ELR (cell line): ENCODE data around the gene DDX50.
"Not testable (repeated sequence)": the region's sequence is repeated elsewhere in the genome, so short reads cannot be mapped to it uniquely, and the experiment has no call there.

Source experiments
- DNase-seq: peaks from one replicate; pipeline ENCODE4 v3.0.0-alpha.2; 2015; ENCODE audit warnings: low read depth

The DDX50 gene

GRCh38 chr10:68900427-68901104 lies 549 bp upstream of the DDX50 start:
- DNase-seq, result peak; percentile 57

- DNase-seq, result no peak
These were observed 1.3 kb downstream of the DDX50 start for GRCh38 chr10:68902382-68902781.

GRCh38 chr10:68924593-68924992 lies 23.5 kb downstream of the DDX50 start:
- no peak for DNase-seq

GRCh38 chr10:68925489-68925888 lies 24.4 kb downstream of the DDX50 start:
- DNase-seq, result no peak

GRCh38 chr10:68929157-68929556 lies 28.0 kb downstream of the DDX50 start:
- DNase-seq, result not testable (repeated sequence)

DNA sequence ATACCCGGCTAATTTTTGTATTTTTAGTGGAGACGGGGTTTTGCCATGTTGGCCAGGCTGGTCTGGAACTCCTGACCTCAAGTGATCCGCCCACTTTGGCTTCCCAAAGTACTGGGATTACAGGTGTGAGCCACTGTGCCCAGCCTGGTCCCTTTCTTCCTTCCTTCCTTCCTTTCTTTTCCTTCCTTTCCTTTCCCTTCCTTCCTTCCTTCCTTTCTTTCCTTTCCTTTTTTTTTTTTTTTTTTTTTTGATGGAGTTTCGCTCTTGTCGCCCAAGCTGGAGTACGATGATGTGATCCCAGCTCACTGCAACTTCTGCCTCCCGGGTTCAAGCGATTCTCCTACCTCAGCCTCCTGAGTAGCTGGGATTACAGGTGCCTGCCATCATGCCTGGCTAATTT lies 28.8 kb downstream of the DDX50 start:
- DNase-seq, result not testable (repeated sequence)

DNA sequence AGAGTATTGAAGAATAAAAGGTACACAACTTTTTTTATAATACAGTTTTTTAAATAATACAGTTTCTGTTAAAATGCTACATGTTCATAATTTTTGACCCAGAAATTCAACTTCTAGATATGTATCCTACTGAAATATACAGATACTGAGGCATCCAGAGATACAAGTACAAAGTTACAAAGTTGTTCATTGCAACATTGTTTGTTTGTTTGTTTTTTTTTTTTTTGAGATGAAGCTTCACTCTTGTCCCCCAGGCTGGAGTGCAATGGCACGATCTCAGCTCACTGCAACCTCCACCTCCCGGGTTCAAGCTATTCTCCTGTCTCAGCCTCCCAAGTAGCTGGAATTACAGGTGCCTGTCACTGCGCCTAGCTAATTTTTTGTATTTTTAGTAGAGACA lies 31.7 kb downstream of the DDX50 start:
- DNase-seq, result not testable (repeated sequence)

GRCh38 chr10:68934994-68935393 lies 33.9 kb downstream of the DDX50 start:
- DNase-seq, result no peak

GRCh38 chr10:68938117-68938516 lies 37.0 kb downstream of the DDX50 start:
- no peak for DNase-seq

DNA sequence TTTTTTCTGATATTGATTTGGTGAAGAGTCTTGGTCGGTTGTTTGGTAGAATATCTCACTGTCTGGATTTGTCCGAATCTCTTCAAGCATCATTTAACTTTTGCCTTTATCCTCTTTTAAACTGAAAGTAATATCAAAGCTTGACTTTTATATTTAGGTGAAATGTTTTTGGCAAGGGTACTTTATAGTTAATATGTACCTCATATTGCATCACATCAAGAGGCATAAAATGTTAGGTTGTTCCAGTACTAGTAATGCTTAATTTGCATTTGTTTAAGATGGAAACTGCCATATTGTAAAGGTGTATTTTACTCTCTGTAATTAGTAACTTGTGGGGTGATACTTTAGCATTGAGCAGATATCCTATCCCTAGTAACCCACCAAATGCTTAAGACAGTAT lies 37.8 kb downstream of the DDX50 start:
- no peak for DNase-seq

DNA sequence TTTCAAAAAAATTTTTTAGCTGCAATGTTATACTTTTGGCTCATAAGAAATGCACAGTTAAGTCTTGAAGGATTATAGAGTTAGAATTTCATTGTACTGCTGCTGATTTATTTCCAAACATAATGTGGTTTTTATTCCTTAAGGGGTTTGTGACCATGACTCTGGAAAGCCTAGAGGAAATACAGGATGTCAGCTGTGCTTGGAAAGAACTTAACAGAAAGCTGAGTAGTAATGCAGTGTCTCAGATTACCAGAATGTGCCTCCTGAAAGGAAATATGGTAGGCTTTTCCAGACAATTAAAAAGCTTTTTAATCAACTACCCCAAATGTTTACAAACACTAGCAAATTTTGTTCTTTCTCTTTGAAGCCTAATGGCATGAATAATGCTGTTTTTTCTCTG lies 39.8 kb downstream of the DDX50 start:
- DNase-seq, result not testable (repeated sequence)

GRCh38 chr10:68950598-68950997 lies 49.5 kb downstream of the DDX50 start:
- DNase-seq, result no peak

DNA sequence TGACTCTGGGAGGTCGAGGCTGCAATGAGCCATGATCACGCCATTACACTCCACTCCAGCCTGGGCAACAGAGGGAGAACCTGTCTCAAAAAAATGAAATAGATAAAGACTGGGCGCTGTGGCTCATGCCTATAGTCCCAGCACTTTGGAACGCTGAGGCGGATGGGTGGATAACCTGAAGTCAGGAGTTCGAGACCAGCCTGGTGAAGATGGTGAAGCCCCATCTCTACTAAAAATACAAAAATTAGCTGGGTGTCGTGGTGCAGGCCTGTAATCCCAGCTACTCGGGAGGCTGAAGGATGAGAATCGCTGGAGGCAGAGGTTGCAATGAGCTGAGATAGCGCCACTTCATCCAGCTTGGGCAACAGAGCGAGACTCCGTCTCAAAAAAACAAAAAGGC lies 53.8 kb downstream of the DDX50 start:
- DNase-seq, result no peak

GRCh38 chr10:68955355-68955831 lies 54.3 kb downstream of the DDX50 start:
- DNase-seq, result no peak

- peak; percentile 96 for DNase-seq
These were observed 54.9 kb downstream of the DDX50 start, which contains the start of gene DDX21 for GRCh38 chr10:68955832-68956532. DDX21 (plus strand) TSS chr10:68956170; CDS start chr10:68956226, 56 bp downstream.

DNA sequence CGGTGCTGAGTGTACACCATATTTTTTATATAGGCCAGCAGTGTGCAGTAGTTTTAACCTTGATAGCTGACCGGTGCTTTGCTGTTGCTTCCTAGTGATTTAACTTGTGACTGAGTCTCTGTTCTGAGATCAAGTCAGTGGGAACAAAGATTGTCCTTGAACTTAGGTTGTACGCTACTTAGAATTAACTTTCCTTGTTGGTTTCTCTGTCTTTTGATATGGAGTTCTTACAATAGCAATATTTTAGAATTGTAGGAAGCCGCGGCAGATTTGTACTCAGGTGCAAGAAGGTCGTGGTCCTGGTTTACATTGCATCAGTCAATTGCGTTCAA lies 56.1 kb downstream of the DDX50 start:
- DNase-seq, result no peak

GRCh38 chr10:68957654-68958053 lies 56.5 kb downstream of the DDX50 start:
- peak; percentile 20 for DNase-seq

DNA sequence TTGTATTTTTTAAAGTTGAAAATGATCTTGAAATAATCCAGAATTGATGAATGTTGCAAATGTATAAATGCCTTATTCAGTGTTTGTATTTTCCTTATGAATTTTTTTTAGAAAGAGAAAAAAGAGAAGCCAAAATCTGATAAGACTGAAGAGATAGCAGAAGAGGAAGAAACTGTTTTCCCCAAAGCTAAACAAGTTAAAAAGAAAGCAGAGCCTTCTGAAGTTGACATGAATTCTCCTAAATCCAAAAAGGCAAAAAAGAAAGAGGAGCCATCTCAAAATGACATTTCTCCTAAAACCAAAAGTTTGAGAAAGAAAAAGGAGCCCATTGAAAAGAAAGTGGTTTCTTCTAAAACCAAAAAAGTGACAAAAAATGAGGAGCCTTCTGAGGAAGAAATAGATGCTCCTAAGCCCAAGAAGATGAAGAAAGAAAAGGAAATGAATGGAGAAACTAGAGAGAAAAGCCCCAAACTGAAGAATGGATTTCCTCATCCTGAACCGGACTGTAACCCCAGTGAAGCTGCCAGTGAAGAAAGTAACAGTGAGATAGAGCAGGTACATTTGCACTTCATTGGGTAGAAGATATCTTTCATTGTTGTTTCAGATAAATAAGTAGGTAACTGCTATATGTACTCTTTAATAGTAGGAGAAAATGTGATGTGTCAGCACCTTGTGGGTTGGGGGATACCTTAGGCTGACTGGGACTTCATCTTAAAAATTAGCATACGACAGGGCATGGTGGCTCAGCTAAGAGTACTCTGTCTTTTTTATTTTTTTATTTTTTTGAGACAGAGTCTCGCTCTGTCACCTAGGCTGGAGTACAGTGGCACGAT lies 58.8 kb downstream of the DDX50 start:
- no peak for DNase-seq

DNA sequence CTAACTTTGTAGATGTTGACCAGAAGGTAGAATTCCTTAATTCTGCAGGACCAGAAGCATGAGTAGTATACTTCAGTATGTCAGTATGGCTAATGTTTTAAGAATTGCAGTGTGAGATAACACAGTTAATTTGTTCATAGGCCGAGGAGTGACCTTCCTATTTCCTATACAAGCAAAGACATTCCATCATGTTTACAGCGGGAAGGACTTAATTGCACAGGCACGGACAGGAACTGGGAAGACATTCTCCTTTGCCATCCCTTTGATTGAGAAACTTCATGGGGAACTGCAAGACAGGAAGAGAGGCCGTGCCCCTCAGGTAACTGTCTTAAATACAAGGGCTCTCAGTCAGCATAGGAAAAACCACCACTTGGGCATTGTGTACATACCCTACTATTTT lies 62.0 kb downstream of the DDX50 start:
- no peak for DNase-seq

DNA sequence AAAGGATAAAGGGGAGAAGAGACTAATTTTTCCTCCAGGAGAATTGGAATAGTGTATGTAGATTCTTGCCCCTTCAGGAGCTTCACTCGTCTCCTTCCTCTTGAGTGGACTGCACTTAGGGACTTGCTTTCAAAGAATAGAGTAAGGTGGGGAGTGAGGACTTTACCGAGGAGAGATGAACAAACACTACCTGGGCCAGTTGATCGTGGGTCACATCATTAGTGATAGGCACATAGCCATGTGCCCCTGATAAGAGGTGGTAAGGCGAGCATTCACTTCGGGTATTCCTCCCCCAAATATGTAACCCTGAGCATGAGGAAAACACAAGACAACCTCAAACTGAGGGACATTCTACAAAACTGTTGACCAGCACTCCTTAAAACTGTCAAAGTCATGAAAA lies 72.9 kb downstream of the DDX50 start:
- DNase-seq, result no peak

DNA sequence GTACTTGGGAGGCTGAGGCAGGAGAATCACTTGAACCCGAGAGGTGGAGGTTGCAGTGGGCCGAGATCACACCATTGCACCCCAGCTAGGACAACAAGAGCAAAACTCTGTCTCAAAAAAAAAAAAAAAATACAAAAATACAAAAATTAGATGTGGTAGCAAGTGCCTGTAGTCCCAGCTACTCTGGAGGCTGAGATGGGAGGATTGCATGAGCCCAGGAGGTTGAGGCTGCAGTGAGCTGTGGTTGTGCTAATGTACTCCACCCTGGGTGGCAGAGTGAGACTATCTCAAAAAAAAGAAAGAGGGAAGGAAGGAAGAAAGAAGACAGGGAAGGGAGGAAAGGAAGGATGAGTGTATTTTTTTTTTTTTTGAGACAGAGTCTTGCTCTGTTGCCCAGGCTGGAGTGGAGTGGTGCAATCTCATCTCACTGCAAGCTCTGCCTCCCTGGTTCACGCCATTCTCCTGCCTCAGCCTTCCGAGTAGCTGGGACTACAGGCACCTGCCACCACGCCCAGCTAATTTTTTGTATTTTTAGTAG lies 74.9 kb downstream of the DDX50 start:
- not testable (repeated sequence) for DNase-seq

DNA sequence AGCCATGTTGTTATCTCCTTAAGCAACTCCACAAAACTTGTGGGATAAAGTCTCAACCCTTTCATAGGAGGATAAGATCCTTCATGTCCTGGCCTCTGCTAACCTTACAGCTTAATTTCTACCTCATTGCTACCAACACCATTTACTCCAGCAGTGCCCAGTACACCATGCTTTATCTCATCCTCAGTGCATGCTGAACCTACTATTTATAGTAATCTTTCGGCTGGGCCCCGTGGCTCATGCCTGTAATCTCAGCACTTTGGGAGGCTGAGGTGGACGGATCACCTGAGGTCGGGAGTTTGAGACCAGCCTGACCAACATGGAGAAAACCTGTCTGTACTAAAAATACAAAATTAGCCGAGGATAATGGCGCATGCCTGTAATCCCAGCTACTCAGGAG lies 78.6 kb downstream of the DDX50 start:
- DNase-seq, result not testable (repeated sequence)
